ENCODE data around the gene CCDC121.
A peak's percentile ranks its signal among the peaks of the same experiment; 100 is the strongest.

Gene CCDC121

GRCh38 chr2:27582695-27583389 lies 46.0 kb downstream of the CCDC121 start, which contains the start of gene ZNF512:
TSS of gene ZNF512 (plus strand) at chr2:27583042. CDS start at chr2:27583113, 71 bp downstream.
- peak; percentile 41 to 51 for DNase-seq (ENCODE audit: low read depth in 2 of 2)

- no peak for DNase-seq (ENCODE audit: low read depth in 2 of 2)
Observed at GRCh38 chr2:27582129-27582694, 46.6 kb downstream of the CCDC121 start.

GRCh38 chr2:27581417-27582128 lies 47.2 kb downstream of the CCDC121 start:
- DNase-seq (ENCODE audit: low read depth in 2 of 2) = no peak
